NCI-H1930 (cell line): ENCODE data around the gene MORF4L1.
"Not testable (repeated sequence)": the region's sequence is repeated elsewhere in the genome, so short reads cannot be mapped to it uniquely, and the experiment has no call there.

Source experiments
- DNase-seq, 2 experiments: peaks; one replicate each; lab custom pipeline; 2025; lab: John Stamatoyannopoulos, UW

The MORF4L1 gene, protein sequence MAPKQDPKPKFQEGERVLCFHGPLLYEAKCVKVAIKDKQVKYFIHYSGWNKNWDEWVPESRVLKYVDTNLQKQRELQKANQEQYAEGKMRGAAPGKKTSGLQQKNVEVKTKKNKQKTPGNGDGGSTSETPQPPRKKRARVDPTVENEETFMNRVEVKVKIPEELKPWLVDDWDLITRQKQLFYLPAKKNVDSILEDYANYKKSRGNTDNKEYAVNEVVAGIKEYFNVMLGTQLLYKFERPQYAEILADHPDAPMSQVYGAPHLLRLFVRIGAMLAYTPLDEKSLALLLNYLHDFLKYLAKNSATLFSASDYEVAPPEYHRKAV

DNA sequence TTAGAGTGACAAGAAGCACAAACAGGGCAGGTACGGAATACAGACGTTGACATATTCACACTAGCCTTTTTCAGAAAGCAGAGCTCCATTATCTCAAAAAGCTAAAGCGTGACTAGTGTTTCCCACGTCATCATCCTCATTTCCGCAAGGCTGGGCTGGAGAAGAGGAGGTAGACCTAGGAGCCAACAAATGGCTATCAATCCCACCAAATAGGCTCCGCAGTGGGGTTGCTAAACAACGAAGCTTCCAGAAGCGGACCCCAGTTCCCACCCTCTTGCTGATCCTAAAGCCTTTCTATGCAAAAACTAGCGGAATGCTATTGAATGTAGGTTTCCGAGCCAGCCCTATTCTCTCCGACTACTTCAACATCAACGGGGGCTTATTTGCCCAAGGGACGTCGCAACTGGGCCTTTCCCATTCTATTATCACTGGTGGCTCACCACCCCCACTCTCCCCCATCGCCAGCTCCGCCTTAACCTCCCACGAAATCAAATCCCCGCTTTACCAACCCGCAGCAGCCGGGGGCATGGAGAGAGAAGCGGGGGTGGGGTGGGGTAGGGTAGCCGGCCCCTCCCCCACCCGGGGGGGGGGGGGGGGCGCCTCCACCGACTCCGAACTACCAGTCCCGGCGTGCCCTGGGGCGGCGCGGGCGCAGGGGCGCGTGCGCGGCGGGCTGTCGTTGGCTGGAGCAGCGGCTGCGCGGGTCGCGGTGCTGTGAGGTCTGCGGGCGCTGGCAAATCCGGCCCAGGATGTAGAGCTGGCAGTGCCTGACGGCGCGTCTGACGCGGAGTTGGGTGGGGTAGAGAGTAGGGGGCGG lies at the start of gene MORF4L1:
Gene MORF4L1, plus strand, starts transcription at position 736 of the 817 bp plus-strand sequence. CDS start 128 bp downstream, outside the sequence.
- DNase-seq, result peak; percentile 76 to 88

DNA sequence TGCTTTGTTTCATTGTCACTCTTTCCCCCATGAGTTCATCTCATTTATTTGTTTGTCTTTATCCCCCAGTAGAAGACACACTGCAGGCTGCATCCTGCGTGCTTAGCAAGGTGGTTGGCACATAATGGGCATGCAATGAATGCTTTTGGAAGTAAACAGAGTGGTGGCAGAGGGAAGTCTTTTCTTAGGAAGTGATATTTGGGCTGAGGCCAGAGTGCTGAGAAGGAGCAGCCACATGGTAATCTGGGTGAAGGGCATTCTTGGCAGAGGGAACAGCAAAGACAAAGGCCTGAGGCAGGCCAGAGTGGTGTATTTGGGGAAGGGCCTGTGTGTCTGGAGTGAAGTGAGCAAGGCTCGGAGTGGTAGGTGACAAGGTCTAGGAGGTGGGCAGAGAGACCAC lies 43.8 kb upstream of the MORF4L1 start:
- DNase-seq, result no peak

DNA sequence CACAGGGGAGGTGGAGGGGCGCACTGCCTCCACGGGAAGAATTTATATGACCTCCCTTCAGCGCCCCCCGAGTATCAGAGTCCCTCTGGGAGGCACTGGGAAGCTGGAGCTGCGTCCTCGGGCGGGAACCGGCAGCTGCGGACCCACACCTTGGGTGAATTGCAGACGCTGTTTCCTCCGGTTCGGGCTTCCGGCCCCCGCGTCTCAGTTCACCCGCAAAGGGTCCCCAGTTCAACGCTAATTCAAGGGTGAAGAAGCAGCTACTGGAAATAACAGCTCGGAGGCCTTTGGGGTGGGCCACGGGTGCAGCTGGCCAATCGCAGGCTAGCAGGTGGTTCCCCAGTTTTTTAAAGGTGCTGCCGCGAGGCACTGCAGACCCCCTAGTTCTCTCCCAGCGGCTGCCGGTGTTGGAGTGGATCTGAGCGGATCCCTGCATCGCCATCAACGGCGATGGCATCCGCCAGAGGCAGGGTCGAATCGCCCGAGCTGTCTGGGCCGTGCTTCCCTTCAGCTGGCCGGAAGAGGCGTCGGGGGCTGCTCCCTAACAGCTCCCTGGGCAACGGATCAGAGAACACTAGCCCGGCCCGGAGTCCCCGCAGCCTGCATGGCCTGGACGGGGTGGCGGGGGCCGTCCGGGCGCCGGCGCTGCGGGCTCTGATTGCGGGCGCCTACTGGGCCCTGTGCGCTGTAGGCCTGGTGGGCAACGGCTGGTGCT lies 42.0 kb upstream of the MORF4L1 start:
- DNase-seq, result no peak

DNA sequence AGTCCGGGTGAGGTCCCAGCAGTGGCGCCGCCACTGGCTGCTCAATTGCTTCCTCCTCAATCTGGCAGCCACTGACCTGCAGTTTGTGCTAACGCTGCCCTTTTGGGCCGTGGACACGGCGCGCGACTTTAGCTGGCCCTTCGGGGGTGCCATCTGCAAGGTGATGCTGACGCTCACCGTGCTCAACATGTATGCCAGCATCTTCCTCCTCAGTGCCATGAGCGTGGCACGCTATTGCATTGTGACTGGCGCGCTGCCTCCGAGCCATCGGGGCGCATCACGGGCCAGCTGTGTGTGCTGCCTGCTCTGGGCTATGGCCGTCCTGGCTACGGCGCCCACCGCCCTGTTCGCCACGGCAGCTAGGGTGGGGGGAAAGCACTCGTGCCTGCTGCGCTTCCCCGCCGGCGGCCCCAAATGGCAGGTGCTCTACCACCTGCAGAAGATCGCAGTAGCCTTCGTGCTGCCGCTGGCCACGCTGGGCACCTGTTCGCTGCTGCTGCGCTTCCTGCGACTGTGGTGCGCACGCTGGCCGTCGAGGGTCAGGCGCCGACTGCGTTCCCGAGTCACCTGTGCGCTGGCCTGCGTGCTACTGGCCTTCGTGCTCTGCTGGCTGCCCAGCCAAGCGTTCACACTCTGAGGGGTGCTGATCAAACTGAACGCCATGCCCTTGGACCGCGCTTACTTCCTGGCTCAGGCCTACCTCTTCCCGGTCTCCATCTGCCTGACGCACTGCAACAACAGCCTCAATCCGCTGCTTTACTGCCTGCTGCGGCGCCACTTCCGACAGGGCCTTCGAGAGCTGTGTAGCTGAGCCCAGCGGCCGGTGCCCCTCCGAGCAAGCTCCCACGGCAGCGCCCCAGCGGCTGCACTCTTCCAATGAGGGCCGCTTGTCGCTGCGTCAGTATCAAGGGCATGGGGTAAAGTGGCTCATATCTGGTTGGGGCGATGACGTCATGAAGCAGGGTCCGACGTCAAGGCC lies 41.2 kb upstream of the MORF4L1 start:
- no peak for DNase-seq

DNA sequence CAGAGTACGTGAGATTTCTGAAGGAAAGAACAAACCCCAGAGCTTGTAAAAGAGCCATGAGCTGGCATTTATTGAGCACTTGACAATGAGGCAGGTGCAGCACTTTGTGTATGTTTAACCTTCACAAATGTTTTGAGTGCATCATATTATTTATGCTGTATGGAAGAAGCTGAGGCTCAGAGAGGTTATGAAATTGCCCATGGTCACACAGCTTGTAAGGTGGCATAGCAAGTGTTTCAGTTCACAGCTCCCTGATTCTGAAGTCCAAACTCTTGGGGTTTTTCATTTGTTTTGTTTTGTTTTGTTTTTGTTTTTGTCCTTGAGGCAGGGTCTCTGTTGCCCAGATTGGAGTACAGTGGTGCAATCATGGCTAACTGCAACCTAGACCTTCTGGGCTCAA lies 36.4 kb upstream of the MORF4L1 start:
- DNase-seq, result no peak

DNA sequence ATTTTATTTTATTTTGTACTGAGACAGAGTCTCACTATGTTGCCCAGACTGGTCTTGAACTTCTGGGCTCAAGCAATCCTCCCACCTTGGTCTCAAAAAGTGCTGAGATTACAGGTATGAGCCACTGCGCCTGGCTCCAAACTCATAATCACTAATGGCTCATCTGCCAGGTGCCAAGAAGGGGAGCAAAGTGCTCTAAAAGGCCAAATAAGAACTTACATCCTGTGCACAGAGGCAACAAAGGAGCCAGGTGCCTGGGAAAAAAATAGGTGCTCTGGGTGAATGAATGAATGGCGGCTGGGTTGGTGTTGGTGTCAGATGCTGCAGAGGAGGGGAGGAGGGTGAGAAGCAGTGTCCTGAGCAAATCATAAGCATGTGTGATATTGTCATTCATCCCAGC lies 35.6 kb upstream of the MORF4L1 start:
- no peak for DNase-seq

DNA sequence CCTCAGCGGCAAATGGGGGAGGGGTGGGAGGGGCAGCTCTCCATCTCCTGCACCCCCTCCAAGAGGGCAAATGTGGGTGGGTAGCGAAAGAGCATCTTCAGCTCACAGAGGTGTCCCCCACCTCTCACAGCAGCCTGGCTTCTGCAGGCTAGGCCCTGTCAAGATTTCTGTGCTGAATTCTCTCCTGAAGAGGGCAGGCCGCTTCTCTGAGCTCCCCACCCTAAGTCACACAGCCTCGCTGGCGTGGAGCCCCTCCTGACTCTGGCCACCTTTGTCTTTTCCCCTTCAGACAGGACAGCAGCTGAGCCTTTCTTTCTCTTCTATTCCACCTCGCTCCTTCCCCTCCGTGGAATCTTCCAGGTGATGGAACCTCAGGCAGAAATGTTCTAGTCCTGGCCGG lies 35.1 kb upstream of the MORF4L1 start:
- DNase-seq, result no peak

DNA sequence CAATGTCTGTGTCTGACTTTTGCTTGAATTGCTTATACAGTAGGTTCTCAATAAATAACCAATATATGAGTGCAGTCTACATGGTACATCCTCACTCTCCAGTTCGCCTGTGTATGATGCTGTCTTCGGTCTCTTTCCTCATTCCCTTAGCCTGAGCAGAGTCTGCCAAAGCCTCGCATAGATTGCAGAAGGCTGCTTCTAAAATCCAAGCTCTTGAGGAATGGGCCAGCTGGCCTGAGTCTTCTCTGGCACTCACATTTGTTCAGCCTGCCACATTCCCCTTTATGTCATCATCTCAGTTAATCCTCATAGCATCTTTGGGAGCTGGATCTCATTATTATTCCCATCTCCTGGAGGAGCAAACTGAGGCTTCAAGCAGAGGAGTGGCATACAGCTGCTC lies 34.2 kb upstream of the MORF4L1 start:
- no peak for DNase-seq

DNA sequence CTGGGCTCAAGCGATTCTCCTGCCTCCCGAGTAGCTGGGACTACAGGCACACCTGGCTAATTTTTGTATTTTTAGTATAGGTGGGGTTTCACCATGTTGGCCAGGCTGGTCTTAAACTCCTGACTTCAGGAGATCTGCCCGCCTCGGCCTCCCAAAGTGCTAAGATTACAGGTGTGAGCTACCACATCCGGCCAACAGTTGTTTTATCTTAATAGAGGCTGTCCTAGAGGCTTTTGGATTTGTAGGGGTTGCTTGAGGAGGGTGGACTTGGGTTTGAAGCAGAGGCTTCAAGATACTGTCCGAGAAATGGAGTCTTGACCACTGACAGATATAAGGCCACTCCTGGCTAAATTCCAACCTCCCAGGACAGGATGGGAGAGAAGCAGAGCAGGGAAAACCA lies 33.5 kb upstream of the MORF4L1 start:
- DNase-seq, result not testable (repeated sequence)

DNA sequence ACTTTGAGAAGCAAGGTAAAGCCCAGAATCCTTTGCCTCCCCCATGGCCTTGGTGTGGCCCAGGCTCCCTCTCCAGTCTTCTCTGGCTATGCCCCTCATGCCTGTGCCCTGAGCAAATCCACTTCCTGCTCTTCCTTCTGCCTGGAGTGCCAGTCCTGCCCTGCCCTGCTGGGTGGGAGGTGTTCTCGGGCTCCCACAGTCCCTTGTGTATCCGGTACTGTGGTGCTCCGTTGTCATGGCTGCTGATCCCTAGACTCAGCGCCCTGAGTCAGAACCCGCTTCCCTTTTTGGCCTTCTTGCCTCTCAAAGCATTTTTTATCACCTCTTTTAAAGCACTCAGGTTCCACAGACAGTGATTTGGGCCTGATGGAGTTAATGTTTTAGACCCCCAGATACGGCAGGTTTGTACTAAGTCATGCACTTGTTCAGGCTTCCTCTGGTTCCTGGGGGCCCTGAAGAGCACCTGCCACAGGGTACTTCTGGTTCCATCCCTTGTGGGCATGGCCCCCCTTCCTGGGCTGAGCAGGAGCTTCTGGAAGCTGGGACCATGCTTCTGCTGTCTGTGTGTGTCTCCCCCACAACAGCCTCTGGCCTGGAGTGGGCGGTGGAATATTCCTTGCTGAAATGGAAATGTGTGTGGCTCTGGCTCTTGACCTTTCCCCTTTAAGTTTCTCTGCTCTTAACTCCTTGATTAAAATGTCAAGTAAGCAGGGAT lies 31.9 kb upstream of the MORF4L1 start:
- DNase-seq, result no peak

DNA sequence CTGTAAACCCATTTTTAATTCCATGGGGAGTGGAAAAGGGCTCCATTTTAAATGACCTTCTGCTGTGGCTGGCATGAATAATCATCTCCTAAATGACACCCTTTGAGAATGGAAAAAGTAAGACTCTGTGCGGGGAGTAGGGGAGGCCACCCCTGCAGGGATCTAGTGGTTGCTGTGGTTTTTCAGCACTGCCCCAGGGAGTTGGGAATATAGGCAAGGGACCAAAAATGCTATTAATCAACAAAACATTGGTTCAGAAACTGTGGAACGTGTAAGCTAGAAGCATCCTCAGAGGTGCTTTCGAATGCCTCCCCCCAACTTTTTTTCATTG lies 31.3 kb upstream of the MORF4L1 start:
- no peak for DNase-seq

DNA sequence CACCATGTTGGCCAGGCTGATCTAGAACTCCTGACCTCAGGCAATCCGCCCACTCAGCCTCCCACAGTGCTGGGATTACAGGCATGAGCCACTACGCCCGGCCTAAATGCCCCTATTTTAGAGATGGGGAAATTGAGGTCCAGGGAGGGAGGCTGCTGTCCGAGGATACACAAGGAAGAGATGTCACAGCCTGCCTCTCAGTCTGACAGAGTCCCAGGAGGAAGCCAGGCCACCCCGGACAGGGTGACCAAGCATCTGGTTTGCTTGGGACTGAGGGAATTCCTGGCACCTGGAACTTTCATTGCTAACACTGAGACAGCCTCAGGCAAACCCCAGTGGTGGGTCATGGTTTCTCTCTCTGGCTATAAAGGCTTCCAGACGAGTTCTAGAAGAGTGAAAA lies 30.8 kb upstream of the MORF4L1 start:
- no peak for DNase-seq

DNA sequence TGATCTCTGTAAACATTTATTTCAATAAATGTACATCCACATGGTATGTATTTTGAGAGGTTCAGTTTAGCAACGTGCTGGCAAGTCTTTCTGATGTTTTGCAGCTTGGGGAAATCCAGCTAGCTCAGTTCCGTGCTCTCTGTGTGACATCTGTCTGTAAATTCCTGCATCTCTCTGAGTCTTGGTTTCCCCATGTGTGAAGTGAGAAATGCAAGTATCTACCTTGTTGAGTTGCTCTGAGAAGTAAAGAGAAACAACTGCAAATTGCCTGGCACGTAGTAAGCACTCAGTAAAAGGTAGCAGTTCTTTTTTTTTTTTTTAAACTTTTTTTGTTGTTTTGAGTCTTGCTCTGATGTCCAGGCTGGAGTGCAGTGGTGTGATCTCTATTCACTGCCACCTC lies 30.2 kb upstream of the MORF4L1 start:
- DNase-seq, result no peak

DNA sequence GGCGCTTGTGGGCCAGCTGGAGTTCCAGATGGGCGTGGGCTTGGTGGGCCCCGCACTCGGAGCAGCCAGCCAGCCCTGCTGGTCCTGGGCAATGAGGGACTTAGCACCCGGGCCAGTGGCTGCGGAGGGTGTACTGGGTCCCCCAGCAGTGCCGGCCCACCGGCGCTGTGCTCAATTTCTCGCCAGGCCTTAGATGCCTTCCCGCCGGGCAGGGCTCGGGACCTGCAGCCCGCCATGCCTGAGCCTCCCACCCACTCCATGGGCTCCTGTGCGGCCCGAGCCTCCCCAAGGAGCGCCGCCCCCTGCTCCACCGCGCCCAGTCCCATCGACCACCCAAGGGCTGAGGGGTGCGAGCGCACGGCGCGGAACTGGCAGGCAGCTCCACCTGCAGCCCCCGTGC lies 25.8 kb upstream of the MORF4L1 start:
- DNase-seq, result not testable (repeated sequence)

DNA sequence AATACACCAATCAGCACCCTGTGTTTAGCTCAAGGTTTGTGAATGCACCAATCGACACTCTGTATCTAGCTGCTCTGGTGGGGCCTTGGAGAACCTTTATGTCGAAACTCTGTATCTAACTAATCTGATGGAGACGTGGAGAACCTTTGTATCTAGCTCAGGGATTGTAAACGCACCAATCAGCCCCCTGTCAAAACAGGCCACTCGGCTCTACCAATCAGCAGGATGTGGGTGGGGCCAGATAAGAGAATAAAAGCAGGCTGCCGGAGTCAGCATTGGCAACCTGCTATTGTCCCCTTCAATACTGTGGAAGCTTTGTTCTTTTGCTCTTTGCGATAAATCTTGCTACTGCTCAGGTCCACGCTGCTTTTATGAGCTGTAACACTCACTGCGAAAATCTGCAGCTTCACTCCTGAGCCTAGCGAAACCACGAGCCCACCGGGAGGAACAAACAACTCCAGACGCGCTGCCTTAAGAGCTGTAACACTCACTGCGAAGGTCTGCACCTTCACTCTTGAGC lies 25.2 kb upstream of the MORF4L1 start:
- not testable (repeated sequence) for DNase-seq

DNA sequence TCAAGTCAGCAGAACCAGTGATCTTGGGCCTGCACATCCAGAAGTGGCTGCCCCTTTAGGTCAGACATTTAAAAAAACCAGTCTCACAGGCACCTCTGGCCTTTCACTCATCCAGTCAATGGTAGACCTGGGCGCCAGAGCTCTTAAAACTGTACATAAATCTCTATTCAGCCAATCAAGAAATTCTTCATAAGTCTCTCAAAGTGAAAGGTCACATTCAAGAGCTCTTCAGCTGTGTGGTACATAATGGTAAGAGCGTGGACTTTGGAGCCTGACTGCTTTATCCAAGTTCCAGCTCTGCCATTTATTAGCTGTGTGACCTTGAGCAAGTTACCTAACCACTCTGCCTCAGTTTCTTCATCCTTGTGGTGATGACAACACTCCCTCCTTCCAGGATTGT lies 22.3 kb upstream of the MORF4L1 start:
- DNase-seq, result no peak

DNA sequence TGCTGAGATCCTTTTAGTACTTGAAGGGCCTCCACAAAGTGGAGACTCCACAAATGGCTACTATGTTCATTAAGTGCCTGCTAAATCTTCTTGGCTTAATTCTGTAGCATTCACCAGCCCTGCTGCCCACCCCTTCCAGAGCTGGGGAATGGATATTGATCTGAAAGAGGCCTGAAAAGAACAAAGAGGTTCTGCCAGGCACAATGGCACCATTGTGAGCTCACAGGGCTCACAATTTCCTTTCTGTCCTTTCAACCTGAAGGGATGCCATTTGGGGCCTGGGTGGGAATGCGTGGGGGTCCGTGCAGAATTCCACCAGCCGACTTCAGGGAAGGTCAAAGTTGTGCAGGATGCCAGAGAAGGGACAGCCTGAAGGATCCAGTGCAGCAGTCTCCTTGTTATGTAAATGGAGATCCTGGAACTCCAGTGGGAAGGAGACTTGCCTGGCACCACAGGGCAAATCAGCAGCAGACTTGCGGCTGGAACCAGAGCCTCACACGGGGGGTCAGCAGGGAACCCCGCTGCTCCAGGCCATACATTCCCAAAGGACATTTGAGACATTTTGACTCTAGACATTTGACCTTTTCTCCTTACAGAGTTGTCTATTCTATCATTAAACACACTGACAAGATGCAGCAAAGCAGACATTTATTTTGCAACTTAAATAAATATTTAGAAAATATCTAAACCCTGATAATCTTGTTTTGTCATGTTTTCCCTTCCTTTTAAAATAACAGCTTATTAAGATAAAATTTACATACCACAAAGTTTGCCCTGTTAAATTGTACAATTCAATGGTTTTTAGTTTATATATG lies 21.5 kb upstream of the MORF4L1 start:
- DNase-seq, result no peak

DNA sequence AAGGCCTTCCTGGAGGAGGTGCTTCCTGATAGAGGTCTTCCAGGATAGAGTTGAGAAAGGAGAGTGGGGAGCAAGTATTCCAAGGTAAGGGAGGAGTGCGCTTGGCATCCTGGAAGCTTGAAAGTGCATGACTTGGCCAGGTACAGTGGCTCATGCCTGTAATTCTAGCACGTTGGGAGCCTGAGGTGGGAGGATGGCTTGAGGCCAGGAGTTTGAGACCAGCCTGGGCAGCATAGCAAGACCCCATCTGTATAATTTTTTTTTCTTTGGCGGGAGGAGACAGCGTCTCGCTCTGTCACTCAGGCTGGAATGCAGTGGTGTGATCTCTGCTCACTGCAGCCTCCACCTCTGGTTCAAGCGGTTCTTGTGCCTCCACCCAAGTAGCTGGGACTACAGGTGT lies 19.2 kb upstream of the MORF4L1 start:
- DNase-seq, result no peak

DNA sequence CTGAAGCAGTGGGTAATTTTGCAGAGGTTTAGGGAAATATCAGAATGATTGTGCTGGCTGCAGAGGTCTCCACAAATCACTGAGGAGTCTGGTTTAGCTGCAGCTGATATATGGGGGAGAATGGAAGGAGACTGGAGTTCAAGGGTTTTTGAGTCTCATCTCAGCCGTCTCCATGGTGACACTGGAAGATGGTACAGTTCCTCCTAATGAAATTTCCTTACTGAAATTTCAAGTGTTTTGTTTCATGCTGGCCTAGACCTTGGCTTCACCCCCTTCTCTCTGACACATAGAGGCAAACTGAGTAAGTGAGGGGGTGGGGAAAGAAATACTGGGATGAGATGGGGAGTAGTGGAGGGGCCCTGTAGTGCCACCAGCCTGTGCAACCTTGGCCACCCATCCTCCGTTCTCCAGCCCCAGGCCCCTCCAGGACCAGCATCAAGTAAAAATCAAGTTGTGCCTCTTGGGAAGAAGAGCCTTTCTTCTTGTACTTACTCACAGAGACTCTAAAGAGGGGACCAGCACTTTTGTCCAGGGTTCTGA lies 17.8 kb upstream of the MORF4L1 start:
- DNase-seq, result no peak

DNA sequence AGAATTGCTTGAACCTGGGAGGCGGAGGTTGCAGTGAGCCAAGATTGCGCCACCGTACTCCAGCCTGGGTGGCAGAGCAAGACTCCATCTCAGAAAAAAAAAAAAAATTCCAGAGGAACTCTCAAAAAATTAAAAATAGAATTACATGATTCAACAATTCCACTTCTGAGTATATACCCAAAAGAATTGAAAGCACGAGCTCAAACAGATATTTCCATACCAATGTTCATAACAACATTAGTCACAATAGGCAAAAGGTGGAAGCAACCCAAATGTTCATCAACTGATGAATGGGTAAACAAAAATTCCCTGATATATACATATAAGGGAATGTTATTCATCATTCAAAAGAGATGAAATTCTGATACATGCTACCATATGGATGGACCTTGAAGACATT lies 16.9 kb upstream of the MORF4L1 start:
- DNase-seq, result no peak
